ENCODE data around the gene SLC16A14.

DNA sequence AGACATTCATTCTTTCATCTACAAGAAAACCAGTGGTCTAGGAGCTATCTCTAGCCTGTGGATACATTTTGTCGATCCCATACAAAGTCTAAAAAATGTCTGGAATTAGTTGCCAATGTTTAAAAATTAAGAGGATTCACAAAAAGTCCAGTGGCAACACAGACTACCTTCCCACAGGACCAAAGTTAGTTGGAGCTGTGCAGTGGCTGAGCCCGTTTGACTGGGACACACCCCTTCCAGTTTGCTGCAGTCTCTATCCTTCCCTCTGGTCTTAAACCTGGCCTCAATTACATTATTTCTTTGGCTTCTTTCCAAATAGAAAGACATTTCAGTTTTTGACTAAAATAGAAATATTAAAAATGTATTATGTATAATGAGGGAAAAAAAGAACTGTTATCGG lies 18.6 kb downstream of the SLC16A14 start:
- TF ChIP-seq, protein P1, sequence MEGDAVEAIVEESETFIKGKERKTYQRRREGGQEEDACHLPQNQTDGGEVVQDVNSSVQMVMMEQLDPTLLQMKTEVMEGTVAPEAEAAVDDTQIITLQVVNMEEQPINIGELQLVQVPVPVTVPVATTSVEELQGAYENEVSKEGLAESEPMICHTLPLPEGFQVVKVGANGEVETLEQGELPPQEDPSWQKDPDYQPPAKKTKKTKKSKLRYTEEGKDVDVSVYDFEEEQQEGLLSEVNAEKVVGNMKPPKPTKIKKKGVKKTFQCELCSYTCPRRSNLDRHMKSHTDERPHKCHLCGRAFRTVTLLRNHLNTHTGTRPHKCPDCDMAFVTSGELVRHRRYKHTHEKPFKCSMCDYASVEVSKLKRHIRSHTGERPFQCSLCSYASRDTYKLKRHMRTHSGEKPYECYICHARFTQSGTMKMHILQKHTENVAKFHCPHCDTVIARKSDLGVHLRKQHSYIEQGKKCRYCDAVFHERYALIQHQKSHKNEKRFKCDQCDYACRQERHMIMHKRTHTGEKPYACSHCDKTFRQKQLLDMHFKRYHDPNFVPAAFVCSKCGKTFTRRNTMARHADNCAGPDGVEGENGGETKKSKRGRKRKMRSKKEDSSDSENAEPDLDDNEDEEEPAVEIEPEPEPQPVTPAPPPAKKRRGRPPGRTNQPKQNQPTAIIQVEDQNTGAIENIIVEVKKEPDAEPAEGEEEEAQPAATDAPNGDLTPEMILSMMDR (IDR thresholded peaks at IDR 0.05): no peak
- TF ChIP-seq POLR2A (IDR thresholded peaks at IDR 0.05): no peak

Data from gastroesophageal sphincter (tissue), 3 donors.